Kidney capillary endothelial cell (primary cell): ENCODE results near the gene SNRNP200.
A peak's percentile ranks its signal among the peaks of the same experiment; 100 is the strongest.
"Not testable (repeated sequence)": the region's sequence is repeated elsewhere in the genome, so short reads cannot be mapped to it uniquely, and the experiment has no call there.

Experiments
- DNase-seq: peaks from one replicate; pipeline ENCODE4 v3.0.0-alpha.2; 2018; ENCODE audit warnings: low spot score

The SNRNP200 gene

GRCh38 chr2:96325041-96325883, 19.9 kb upstream of the SNRNP200 start, which contains the start of gene ITPRIPL1:
Gene ITPRIPL1 (plus strand): TSS chr2:96325317. CDS start chr2:96325840, 523 bp downstream.
- DNase-seq: no peak

GRCh38 chr2:96324721-96325040, 19.3 kb upstream of the SNRNP200 start:
- no peak for DNase-seq

GRCh38 chr2:96323849-96324248, 18.5 kb upstream of the SNRNP200 start:
- DNase-seq: no peak

- no peak for DNase-seq
Measured at GRCh38 chr2:96320728-96321622, 15.6 kb upstream of the SNRNP200 start.

GRCh38 chr2:96320326-96320725, 15.0 kb upstream of the SNRNP200 start:
- DNase-seq: peak; percentile 30

GRCh38 chr2:96319396-96319795, 14.1 kb upstream of the SNRNP200 start:
- DNase-seq: no peak

GRCh38 chr2:96318723-96319122, 13.4 kb upstream of the SNRNP200 start:
- no peak for DNase-seq

GRCh38 chr2:96317584-96317997, 12.2 kb upstream of the SNRNP200 start:
- no peak for DNase-seq

GRCh38 chr2:96316999-96317398, 11.7 kb upstream of the SNRNP200 start:
- no peak for DNase-seq

- DNase-seq: peak; percentile 85
Measured at GRCh38 chr2:96315400-96316071, 10.2 kb upstream of the SNRNP200 start.

- DNase-seq: no peak
Measured at GRCh38 chr2:96315005-96315399, 9.7 kb upstream of the SNRNP200 start.

- DNase-seq: no peak
Measured at GRCh38 chr2:96308248-96308647, 2.9 kb upstream of the SNRNP200 start.

GRCh38 chr2:96306370-96306769, 1.0 kb upstream of the SNRNP200 start:
- DNase-seq: no peak

- no peak for DNase-seq
Measured at GRCh38 chr2:96305979-96306308, 598 bp upstream of the SNRNP200 start.

GRCh38 chr2:96304606-96305005, 740 bp downstream of the SNRNP200 start:
- DNase-seq: no peak

GRCh38 chr2:96301865-96302264, 3.5 kb downstream of the SNRNP200 start:
- DNase-seq: no peak

GRCh38 chr2:96296925-96297324, 8.4 kb downstream of the SNRNP200 start:
- no peak for DNase-seq

GRCh38 chr2:96294271-96294670, 11.1 kb downstream of the SNRNP200 start:
- DNase-seq: not testable (repeated sequence)

- no peak for DNase-seq
Measured at GRCh38 chr2:96291751-96292150, 13.6 kb downstream of the SNRNP200 start.

GRCh38 chr2:96287273-96287856, 18.0 kb downstream of the SNRNP200 start:
- DNase-seq: no peak

GRCh38 chr2:96276787-96277499, 28.4 kb downstream of the SNRNP200 start:
- no peak for DNase-seq
